Lower leg skin (tissue), 4 donors: ENCODE results near the gene ZNF385B. TPM values are rescaled to one million over a fixed set of nuclear protein-coding genes. Genes with fewer than 3 reads are reported as not detected.
"Not testable (repeated sequence)": the region's sequence is repeated elsewhere in the genome, so short reads cannot be mapped to it uniquely, and the experiment has no call there.

ENCODE experiments used
- DNase-seq, 2 donors: peaks; one replicate each; pipeline ENCODE4 v3.0.0-alpha.2; 2019; ENCODE audit warnings: low spot score in 2 of 2
- H3K4me3 ChIP-seq: fragments of 200-600 bp; sonication (generic); 2 replicates; pipeline ENCODE4 v1.5.1; 2017; ENCODE audit warnings: mild to moderate bottlenecking, low read depth; ENCODE audit not compliant: poor library complexity, severe bottlenecking
- POLR2A ChIP-seq, 2 donors: fragments of 450-650 bp; IDR thresholded peaks; one replicate each; pipeline ENCODE4 v1.6.1; 2016 to 2017; ENCODE audit warnings: antibody characterized with exemption in 2 of 2, mild to moderate bottlenecking in 1 of 2, moderate library complexity in 1 of 2
- WGBS, 2 donors: methylation state at CpG; one replicate each; pipeline ENCODE4 v1.1.5; 2018; 5-methylcytosine and 5-hydroxymethylcytosine counted together
- intact Hi-C: fragments of 100-400 bp; cut with DNase I; formaldehyde crosslinking; loops from one replicate; pipeline ENCODE4 v1.15.0; 2023; ENCODE audit warnings: low total_unique reads
- total RNA-seq, 4 donors: library from RNA; depleted of rRNA; stranded (reverse); fragments of >200 nt; gene quantifications; one replicate each; pipeline ENCODE4 v1.1.0, GENCODE V29; 2016
- TF ChIP-seq, protein P1 (sequence below), 3 donors: fragments of 450-650 bp; IDR thresholded peaks; one replicate each; pipeline ENCODE4 v1.5.1; 2016; ENCODE audit warnings: antibody characterized with exemption in 3 of 3, mild to moderate bottlenecking in 3 of 3, moderate library complexity in 2 of 3

The ZNF385B gene
- total RNA-seq, 4 donors from 2014 or later, result 0.97 to 1.4 TPM; not detected in 2

DNA sequence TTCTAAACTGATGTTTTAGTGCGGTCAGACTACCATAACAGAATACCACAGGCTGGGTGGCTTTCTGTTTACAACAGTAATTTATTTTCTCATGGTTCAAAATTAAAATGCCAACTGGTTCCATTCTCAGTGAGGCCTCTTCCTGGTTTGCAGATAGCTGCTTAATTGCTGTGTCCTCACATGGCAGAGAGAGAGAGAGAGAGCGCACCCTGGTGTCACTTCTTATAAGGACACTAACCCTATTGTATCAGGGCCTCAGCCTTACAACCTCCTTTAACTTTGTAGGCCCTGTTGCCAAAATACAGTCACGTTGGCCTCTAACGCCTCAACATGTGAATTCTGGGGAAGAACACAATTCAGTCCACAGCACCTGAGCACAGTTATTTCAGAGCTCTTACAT lies 37.5 kb upstream of the ZNF385B start:
- WGBS, 2 donors, result 74 to 82% methylated on average over 4 of the region's 4 CpGs
- DNase-seq, result no peak
- TF ChIP-seq, protein P1, sequence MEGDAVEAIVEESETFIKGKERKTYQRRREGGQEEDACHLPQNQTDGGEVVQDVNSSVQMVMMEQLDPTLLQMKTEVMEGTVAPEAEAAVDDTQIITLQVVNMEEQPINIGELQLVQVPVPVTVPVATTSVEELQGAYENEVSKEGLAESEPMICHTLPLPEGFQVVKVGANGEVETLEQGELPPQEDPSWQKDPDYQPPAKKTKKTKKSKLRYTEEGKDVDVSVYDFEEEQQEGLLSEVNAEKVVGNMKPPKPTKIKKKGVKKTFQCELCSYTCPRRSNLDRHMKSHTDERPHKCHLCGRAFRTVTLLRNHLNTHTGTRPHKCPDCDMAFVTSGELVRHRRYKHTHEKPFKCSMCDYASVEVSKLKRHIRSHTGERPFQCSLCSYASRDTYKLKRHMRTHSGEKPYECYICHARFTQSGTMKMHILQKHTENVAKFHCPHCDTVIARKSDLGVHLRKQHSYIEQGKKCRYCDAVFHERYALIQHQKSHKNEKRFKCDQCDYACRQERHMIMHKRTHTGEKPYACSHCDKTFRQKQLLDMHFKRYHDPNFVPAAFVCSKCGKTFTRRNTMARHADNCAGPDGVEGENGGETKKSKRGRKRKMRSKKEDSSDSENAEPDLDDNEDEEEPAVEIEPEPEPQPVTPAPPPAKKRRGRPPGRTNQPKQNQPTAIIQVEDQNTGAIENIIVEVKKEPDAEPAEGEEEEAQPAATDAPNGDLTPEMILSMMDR (IDR thresholded peaks at IDR 0.05), result no peak
- no peak for TF ChIP-seq POLR2A (IDR thresholded peaks at IDR 0.05)
- no peak overlapping the region for H3K4me3 ChIP-seq
- intact Hi-C loops, result no loop called here

DNA sequence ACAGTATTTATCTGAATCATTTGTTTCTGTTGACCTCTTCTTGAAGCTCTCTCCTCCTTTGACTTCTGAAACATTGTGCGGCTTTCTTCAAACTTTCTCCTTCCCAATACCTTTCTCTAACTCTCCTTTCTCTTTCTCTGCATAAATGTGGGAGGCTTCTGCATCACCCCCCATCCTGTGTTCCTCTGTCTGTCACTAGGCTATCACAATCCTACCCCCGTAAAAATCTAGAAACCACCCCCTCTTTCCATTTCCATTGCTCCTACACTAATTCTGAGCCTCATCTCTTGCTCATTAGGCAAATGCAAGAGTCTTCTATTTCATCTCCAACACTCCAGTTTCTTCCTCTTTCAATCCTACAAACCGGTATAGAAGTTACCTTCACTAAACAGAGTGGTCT lies 32.2 kb upstream of the ZNF385B start:
- no peak for DNase-seq
- no peak overlapping the region for H3K4me3 ChIP-seq
- TF ChIP-seq, protein P1 (IDR thresholded peaks at IDR 0.05), result no peak
- TF ChIP-seq POLR2A (IDR thresholded peaks at IDR 0.05), result no peak
- 86 to 95% methylated on average over 3 of the region's 3 CpGs for WGBS, 2 donors
- intact Hi-C loops, result no loop called here

DNA sequence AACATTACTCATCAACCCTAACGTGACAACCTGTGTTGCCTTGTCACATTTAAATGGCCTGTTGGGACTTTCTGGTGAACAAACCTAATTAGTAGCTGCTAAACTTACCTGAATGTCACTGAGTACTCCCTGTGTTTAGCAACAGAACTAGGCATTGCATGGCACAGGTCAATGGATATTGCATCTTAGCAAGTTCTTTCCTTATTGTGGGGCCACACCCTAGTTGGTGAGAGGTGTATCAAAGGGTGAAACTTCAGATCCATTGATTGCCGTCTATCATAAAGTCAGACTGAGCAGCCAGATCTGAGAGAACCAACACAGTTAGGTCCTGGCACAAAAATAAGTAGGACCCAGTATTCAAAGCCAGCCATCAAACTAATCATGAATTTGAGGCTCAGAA lies 29.8 kb upstream of the ZNF385B start:
- intact Hi-C loops, result no loop called here
- WGBS, 2 donors, result 48 to 58% methylated on average over 2 of the region's 2 CpGs
- TF ChIP-seq, protein P1 (IDR thresholded peaks at IDR 0.05), result no peak
- TF ChIP-seq POLR2A (IDR thresholded peaks at IDR 0.05), result no peak
- H3K4me3 ChIP-seq, result no peak overlapping the region
- no peak for DNase-seq

DNA sequence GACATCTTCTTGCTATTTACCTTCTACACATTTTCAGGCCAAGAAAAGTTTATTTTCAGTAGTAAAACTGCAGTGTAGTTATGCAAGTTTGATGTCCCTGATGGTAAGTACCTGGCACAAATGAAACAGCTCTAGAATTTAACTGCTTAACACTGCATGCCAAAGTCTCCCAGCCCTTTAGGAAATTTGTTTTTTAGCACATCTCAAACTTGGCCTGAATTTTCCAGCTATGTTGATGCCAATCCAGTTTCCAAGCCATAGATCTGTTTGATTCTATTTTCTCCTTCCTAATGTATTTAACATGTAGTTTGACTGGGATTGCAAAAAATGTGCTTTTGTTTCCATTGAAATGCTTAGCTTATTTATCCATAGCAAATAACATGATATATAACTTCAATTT lies 29.3 kb upstream of the ZNF385B start:
- DNase-seq, result no peak
- TF ChIP-seq POLR2A (IDR thresholded peaks at IDR 0.05), result no peak
- TF ChIP-seq, protein P1 (IDR thresholded peaks at IDR 0.05), result no peak
- no peak overlapping the region for H3K4me3 ChIP-seq
- intact Hi-C loops, result no loop called here

DNA sequence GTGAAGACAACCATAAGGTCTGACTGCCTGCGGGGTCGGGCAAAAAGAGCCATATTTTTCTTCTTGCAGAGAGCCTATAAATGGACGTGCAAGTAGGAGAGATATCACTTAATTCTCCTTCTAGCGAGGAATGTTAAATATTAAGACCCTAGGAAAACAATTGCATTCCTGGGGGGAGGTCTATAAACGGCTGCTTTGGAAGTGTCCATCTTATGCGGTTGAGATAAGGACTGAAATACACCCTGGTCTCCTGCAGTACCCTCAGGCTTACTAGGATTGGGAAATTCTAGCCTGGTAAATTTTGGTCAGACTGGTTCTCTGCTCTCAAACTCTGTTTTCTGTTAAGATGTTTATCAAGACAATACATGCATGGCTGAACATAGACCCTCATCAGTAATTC lies 27.2 kb upstream of the ZNF385B start:
- intact Hi-C loops, DNase-seq, H3K4me3 ChIP-seq: not testable (repeated sequence)
- WGBS, 2 donors, result 90 to 92% methylated on average over 6 of the region's 6 CpGs

DNA sequence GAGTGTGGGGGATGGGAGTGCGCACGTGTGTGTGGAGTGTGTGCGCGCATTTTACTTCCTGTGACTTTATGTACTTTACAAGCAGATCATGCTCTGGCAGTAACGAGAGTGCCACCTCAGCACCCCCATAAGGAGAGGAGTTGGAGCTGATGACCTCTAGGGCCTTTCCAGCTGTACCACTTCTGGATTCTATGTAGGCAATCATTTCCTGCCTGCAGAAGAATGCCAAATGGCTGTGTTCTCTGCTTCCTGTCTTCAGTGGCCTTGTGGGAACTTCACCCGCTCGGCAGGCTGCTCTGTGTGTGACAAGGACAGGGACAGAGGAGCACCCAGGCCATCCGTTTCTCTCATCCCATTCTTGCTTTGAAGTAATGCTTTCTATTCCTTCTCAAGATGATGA lies 22.8 kb upstream of the ZNF385B start:
- 70 to 73% methylated on average over 8 of the region's 8 CpGs for WGBS, 2 donors
- intact Hi-C loops, result no loop called here

More for the DNA sequence above, 22.8 kb upstream of the ZNF385B start:
- DNase-seq, result no peak
- H3K4me3 ChIP-seq, result no peak overlapping the region
- no peak for TF ChIP-seq POLR2A (IDR thresholded peaks at IDR 0.05)
- TF ChIP-seq, protein P1 (IDR thresholded peaks at IDR 0.05), result no peak
